Erythroblast (primary cell): ENCODE measurements around the gene TRAPPC2.
"Not testable (repeated sequence)": the region's sequence is repeated elsewhere in the genome, so short reads cannot be mapped to it uniquely, and the experiment has no call there.

Source experiments
- GATA1 ChIP-seq: IDR thresholded peaks from 2 replicates; pipeline ENCODE4 v1.6.1; 2011; ENCODE audit warnings: low read depth, mild to moderate bottlenecking, control low read depth, low read length, moderate library complexity
- POLR2A ChIP-seq: IDR thresholded peaks from 2 replicates; pipeline ENCODE4 v1.6.1; 2011; ENCODE audit warnings: mild to moderate bottlenecking, low read length

DNA sequence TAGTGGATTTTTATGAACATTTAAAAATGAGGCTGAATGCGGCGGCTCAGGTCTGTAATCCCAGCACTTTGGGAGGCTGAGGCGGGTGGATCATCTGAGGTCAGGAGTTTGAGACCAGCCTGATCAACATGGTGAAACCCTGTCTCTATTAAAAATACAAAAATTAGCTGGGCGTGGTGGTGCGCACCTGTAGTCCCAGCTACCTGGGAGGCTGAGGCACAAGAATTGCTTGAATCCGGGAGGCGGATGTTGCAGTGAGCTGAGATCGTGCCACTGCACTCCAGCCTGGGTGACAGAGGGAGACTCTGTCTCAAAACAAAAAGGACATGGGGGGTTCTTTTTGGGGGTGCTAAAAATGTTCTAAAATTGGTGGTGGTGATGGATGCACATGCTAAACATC lies 64.7 kb downstream of the TRAPPC2 start:
- TF ChIP-seq POLR2A, GATA1: not testable (repeated sequence)
